Measurements from ENCODE around the gene ANKRD62.

ANKRD62 gene

GRCh38 chr18:12162786-12163185, 69.1 kb downstream of the ANKRD62 start:
- peaks cover 5% of the 10 kb centered on the region for H3K9me3 Mint-ChIP-seq
- no peak for DNase-seq
- no peaks in the 10 kb centered on the region for H3K4me1 Mint-ChIP-seq (ENCODE audit: low read depth)
- peaks cover 3% of the 10 kb centered on the region for H3K27me3 Mint-ChIP-seq
- no peak overlapping the region for H3K27ac Mint-ChIP-seq
- H3K36me3 Mint-ChIP-seq (ENCODE audit: low read depth) = no peaks in the 10 kb centered on the region
- H3K4me3 Mint-ChIP-seq = no peak overlapping the region

DNA sequence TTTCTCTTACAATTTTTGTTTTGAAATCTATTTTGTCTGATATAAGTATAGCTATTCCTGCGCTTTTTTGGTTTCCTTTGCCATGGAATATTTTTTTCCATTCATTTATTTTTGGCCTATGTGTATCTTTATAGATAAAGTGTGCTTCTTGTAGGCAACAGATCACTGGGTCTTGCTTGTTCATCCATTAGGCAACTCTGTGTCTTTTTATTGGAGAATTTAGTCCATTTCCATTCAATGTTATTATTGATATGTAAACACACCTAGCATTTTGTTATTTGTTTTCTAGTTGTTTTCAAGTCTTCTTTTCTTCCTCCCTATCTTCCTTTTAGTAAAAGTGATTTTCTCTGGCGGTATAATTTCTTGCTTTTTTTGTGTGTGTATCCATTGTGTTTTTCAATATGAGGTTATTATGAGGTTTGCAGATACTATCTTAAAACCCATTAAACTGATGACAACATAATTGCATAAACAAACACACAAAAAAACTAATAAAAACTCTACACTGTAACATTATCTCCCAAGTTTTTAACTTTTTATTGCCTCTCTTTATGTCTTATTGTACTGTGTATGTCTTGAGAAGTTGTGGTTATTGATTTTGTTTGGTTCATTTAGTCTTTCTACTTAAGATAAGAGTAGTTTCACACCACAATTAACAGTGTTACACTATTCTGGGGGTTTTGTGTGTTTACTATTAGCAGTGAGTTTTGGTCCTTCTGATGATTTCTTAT, 71.6 kb downstream of the ANKRD62 start:
- Mint-ChIP-seq H3K36me3 (ENCODE audit: low read depth) (no peaks in the 10 kb centered on the region), H3K27ac (no peak overlapping the region), H3K4me1 (ENCODE audit: low read depth) (no peaks in the 10 kb centered on the region), H3K27me3 (peaks cover 11% of the 10 kb centered on the region), H3K9me3 (peaks cover 7% of the 10 kb centered on the region), H3K4me3 (no peak overlapping the region)
- DNase-seq = no peak
